Neural progenitor cell (in vitro differentiated cells): ENCODE data around the gene CAMK2D.

ENCODE experiments used
- CTCF ChIP-seq: fragments of 200-600 bp; sonication (generic); IDR thresholded peaks from 2 replicates; pipeline ENCODE4 v1.5.1; 2017; ENCODE audit warnings: antibody characterized with exemption, mild to moderate bottlenecking
- EZH2phosphoT487 ChIP-seq: fragments of 200-600 bp; sonication (generic); IDR thresholded peaks from 2 replicates; pipeline ENCODE4 v1.6.1; 2017; ENCODE audit warnings: antibody characterized with exemption

GRCh38 chr4:113561758-113562157 lies 199.8 kb downstream of the CAMK2D start:
- no peak for TF ChIP-seq CTCF
- no peak for TF ChIP-seq EZH2phosphoT487
